GM12878 (cell line): Measurements from ENCODE around the gene SLC5A10. TPM values are rescaled to one million over a fixed set of nuclear protein-coding genes. Genes with fewer than 3 reads are reported as not detected.

ENCODE experiments used
- ATAC-seq: fragments of 200-7000 bp; cut with Tn5 transposase; 3 replicates; pipeline ENCODE4 v1.9.1; 2020; ENCODE audit warnings: mild to moderate bottlenecking, moderate library complexity
- BruUV-seq: library from RNA; stranded (reverse); fragments of 400-500 nt; replicated peaks from 2 replicates; lab custom pipeline; 2021; lab: Mats Ljungman, UMichigan
- CTCF ChIA-PET: fragments of 300-600 bp; sonication (Branson Sonifier 250); formaldehyde crosslinking; extraction: SDS; loops from one replicate; lab custom pipeline; 2021; ENCODE audit warnings: inconsistent platforms; lab: Yijun Ruan, JAX
- POLR2A ChIA-PET: fragments of 350-600 bp; formaldehyde crosslinking; extraction: SDS; loops from one replicate; lab custom pipeline; 2021; ENCODE audit warnings: inconsistent platforms; lab: Charles Lee
- RAD21 ChIA-PET: fragments of 300-600 bp; sonication (Branson Sonifier 250); formaldehyde crosslinking; loops from one replicate; lab custom pipeline; 2023; ENCODE audit warnings: antibody characterized with exemption; ENCODE audit not compliant: unreplicated experiment; lab: Charles Lee
- SMC1A ChIA-PET: fragments of 300-600 bp; sonication (Branson Sonifier 250); formaldehyde crosslinking; loops from one replicate; lab custom pipeline; 2023; ENCODE audit not compliant: unreplicated experiment, uncharacterized antibody; lab: Charles Lee
- DNase-seq: peaks from one replicate; pipeline ENCODE4 v3.0.0-alpha.2; 2011; ENCODE audit warnings: low read depth, low spot score
- FAIRE-seq: peaks from 3 replicates; lab custom pipeline; 2011; peaks lifted over from hg19 to GRCh38; lab: Jason Lieb, UNC
- H2AFZ ChIP-seq: 2 replicates; pipeline ENCODE4 v1.6.0; 2011; ENCODE audit warnings: low read depth, low read length, control low read depth; ENCODE audit not compliant: control insufficient read depth
- H3K27ac ChIP-seq: 2 replicates; pipeline ENCODE4 v1.5.1; 2011; ENCODE audit warnings: control low read depth; ENCODE audit not compliant: control insufficient read depth, insufficient read depth
- H3K27me3 ChIP-seq, 2 experiments: replicated peaks in 1 of 2; 2 replicates each; pipeline versions ENCODE4 v1.6.0 to v1.6.1; 2011; ENCODE audit warnings: low read length in 1 of 2; ENCODE audit not compliant: control insufficient read depth in 2 of 2, insufficient read depth in 2 of 2
- H3K36me3 ChIP-seq, 2 experiments: 2 replicates each; pipeline ENCODE4 v1.5.1; 2011; ENCODE audit warnings: low read length in 1 of 2; ENCODE audit not compliant: control insufficient read depth in 2 of 2, insufficient read depth in 2 of 2
- H3K4me1 ChIP-seq: 2 replicates; pipeline ENCODE4 v1.6.1; 2011; ENCODE audit warnings: mild to moderate bottlenecking, low read length, moderate library complexity, mixed read lengths; ENCODE audit not compliant: control insufficient read depth, insufficient read depth
- H3K4me2 ChIP-seq: 2 replicates; pipeline ENCODE4 v1.6.0; 2011; ENCODE audit warnings: control low read depth; ENCODE audit not compliant: control insufficient read depth, insufficient read depth
- H3K4me3 ChIP-seq: fragments of 200-600 bp; sonication (generic); 2 replicates; pipeline ENCODE4 v1.5.1; 2016
- H3K79me2 ChIP-seq: 2 replicates; pipeline ENCODE4 v1.6.0; 2011; ENCODE audit warnings: low read length; ENCODE audit not compliant: control insufficient read depth, insufficient read depth
- H3K9ac ChIP-seq: 2 replicates; pipeline ENCODE4 v1.8.0; 2011; ENCODE audit warnings: low read length, control low read depth, mixed read lengths; ENCODE audit not compliant: control insufficient read depth, insufficient read depth
- H3K9me3 ChIP-seq: replicated peaks from 3 replicates; pipeline ENCODE4 v1.5.1; 2011; ENCODE audit warnings: mild to moderate bottlenecking, low read length; ENCODE audit not compliant: control insufficient read depth, insufficient read depth
- H4K20me1 ChIP-seq: 2 replicates; pipeline ENCODE4 v1.6.0; 2011; ENCODE audit not compliant: control insufficient read depth, insufficient read depth
- BCLAF1 ChIP-seq: fragments of 450-650 bp; IDR thresholded peaks from 2 replicates; pipeline ENCODE4 v1.6.1; 2017; ENCODE audit warnings: antibody characterized with exemption, mild to moderate bottlenecking, moderate library complexity
- BMI1 ChIP-seq: fragments of 450-650 bp; IDR thresholded peaks from 2 replicates; pipeline ENCODE4 v1.6.1; 2016; ENCODE audit warnings: mild to moderate bottlenecking, moderate library complexity, borderline replicate concordance
- CHD4 ChIP-seq: fragments of 200-600 bp; sonication (generic); IDR thresholded peaks from 2 replicates; pipeline ENCODE4 v1.6.1; 2016; ENCODE audit warnings: mild to moderate bottlenecking
- EZH2 ChIP-seq: IDR thresholded peaks from 2 replicates; pipeline ENCODE4 v1.6.1; 2012; ENCODE audit warnings: low read depth, mild to moderate bottlenecking, control low read depth, inconsistent platforms, low read length, borderline replicate concordance; ENCODE audit not compliant: control insufficient read depth
- MYB ChIP-seq: fragments of 150-350 bp; IDR thresholded peaks from 2 replicates; pipeline ENCODE4 v1.6.1; 2014; ENCODE audit warnings: mild to moderate bottlenecking, low read depth, low read length, borderline replicate concordance
- MYC ChIP-seq: IDR thresholded peaks from 2 replicates; pipeline ENCODE4 v1.6.1; 2011; ENCODE audit warnings: mild to moderate bottlenecking, low read length, moderate library complexity, inconsistent platforms; ENCODE audit not compliant: insufficient read depth, insufficient replicate concordance, insufficient read length, severe bottlenecking
- NBN ChIP-seq: fragments of 450-650 bp; IDR thresholded peaks from 2 replicates; pipeline ENCODE4 v1.6.1; 2016
- POU2F2 ChIP-seq: IDR thresholded peaks from 3 replicates; pipeline ENCODE4 v1.6.1; 2011; ENCODE audit warnings: low read depth, mild to moderate bottlenecking, low read length, borderline replicate concordance
- RBBP5 ChIP-seq: fragments of 200-600 bp; sonication (generic); conservative IDR thresholded peaks from 2 replicates; pipeline ENCODE4 v1.6.1; 2016
- SREBF2 ChIP-seq: IDR thresholded peaks from 2 replicates; pipeline ENCODE4 v1.6.1; 2012; ENCODE audit warnings: mild to moderate bottlenecking, low read length
- ZBTB33 ChIP-seq: fragments of 450-650 bp; IDR thresholded peaks from 2 replicates; pipeline ENCODE4 v1.6.1; 2017; ENCODE audit warnings: mild to moderate bottlenecking
- WGBS: methylation state at CpG from one replicate; pipeline ENCODE4 v1.1.6; 2016; ENCODE audit warnings: low lambda C conversion rate; ENCODE audit not compliant: insufficient replicate concordance, insufficient coverage; ENCODE audit errors: missing lambda C conversion rate; 5-methylcytosine and 5-hydroxymethylcytosine counted together
- in situ Hi-C: fragments of 300-500 bp; cut with MboI; formaldehyde crosslinking; loops from 9 replicates; pipeline ENCODE4 v1.14.3; 2018; ENCODE audit warnings: mixed read lengths
- intact Hi-C: fragments of 100-400 bp; cut with micrococcal nuclease; formaldehyde crosslinking; loops from one replicate; pipeline ENCODE4 v1.14.2; 2022; ENCODE audit not compliant: unreplicated experiment
- polyA plus RNA-seq, 11 experiments: library from polyadenylated mRNA; depleted of rRNA in 4 of 11; unstranded in 6 of 11; stranded (reverse) in 5 of 11; fragments of >200 nt; fragmentation: Nextera tagmentation in 4 of 11; fragmentation: Illumina TruSeq in 1 of 11; extraction: Ambion mirVana in 4 of 11; extraction: Trizol in 1 of 11; gene quantifications; 1 replicate in 1 of 11; 2 replicates in 10 of 11; pipeline versions ENCODE4 v1.2.1 to v1.2.3, GENCODE V29; 2011 to 2016; ENCODE audit warnings: inconsistent platforms in 2 of 11, missing spikeins in 2 of 11, low read depth in 1 of 11
- total RNA-seq, 4 experiments: library from RNA; depleted of rRNA in 3 of 4; stranded (reverse); fragments of >200 nt in 3 of 4; fragmentation: Illumina TruSeq in 1 of 4; extraction: Trizol in 1 of 4; gene quantifications; 2 replicates each; pipeline versions ENCODE4 v1.2.1 to v1.2.3, GENCODE V29; 2013 to 2021
- TF ChIP-seq, protein P1 (sequence below), 3 experiments: IDR thresholded peaks in 2 of 3; conservative IDR thresholded peaks in 1 of 3; 2 replicates each; pipeline ENCODE4 v1.5.1; 2011; ENCODE audit warnings: low read depth in 3 of 3, low read length in 3 of 3, mild to moderate bottlenecking in 3 of 3, control low read depth in 2 of 3, moderate library complexity in 2 of 3, inconsistent platforms in 1 of 3, mixed read lengths in 1 of 3; ENCODE audit not compliant: control insufficient read depth in 2 of 3, insufficient read depth in 1 of 3; ENCODE audit errors: extremely low read depth in 1 of 3

The SLC5A10 gene
- total and polyA plus RNA-seq, 10 of the 15 experiments (the other 5 are each of a cell fraction or from before 2014, with no cell fraction given) = under 0.01 to 0.18 (median 0.07) TPM; not detected in 4

GRCh38 chr17:18959845-18960240 is 7.9 kb downstream of the SLC5A10 start (continued):
- TF ChIP-seq BCLAF1 = no peak
- TF ChIP-seq, protein P1, sequence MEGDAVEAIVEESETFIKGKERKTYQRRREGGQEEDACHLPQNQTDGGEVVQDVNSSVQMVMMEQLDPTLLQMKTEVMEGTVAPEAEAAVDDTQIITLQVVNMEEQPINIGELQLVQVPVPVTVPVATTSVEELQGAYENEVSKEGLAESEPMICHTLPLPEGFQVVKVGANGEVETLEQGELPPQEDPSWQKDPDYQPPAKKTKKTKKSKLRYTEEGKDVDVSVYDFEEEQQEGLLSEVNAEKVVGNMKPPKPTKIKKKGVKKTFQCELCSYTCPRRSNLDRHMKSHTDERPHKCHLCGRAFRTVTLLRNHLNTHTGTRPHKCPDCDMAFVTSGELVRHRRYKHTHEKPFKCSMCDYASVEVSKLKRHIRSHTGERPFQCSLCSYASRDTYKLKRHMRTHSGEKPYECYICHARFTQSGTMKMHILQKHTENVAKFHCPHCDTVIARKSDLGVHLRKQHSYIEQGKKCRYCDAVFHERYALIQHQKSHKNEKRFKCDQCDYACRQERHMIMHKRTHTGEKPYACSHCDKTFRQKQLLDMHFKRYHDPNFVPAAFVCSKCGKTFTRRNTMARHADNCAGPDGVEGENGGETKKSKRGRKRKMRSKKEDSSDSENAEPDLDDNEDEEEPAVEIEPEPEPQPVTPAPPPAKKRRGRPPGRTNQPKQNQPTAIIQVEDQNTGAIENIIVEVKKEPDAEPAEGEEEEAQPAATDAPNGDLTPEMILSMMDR (IDR thresholded peaks at IDR 0.05 in 2 of 3, conservative IDR thresholded peaks at IDR 0.05 in 1 of 3; ENCODE audit: control insufficient read depth in 2 of 3, extremely low read depth in 1 of 3, insufficient read depth in 1 of 3, low read depth in 3 of 3, low read length in 3 of 3) = no peak

- CTCF ChIA-PET = interaction anchor here (0.6 to 2.4 kb wide), 16 partner anchors 11 to 334 kb away, joined by 3 to 14 read pairs (median 6); no protein-coding TSS in a partner anchor
- Histone ChIP-seq H3K9me3 (no peaks in the 10 kb centered on the region), H3K4me2 (no peak overlapping the region), H3K9ac (no peak overlapping the region), H2AFZ (no peak overlapping the region), H3K4me1 (peaks cover 10% of the 10 kb centered on the region), H3K79me2 (no peaks in the 10 kb centered on the region), H3K36me3 (no peaks in the 10 kb centered on the region), H4K20me1 (no peaks in the 10 kb centered on the region), H3K4me3 (no peak overlapping the region), H3K27ac (no peak overlapping the region), H3K27me3 (no peaks in the 10 kb centered on the region)
- RAD21 ChIA-PET = interaction anchor here (1.0 to 1.8 kb wide), 9 partner anchors 28 to 335 kb away, joined by 3 to 13 read pairs (median 6); partner anchors contain the start of genes FAM83G and PRPSAP2
- in situ Hi-C loops = no loop called here
- no peak for ATAC-seq
- 84% methylated on average over 15 of the region's 15 CpGs for WGBS
- no peak for DNase-seq
- intact Hi-C loops = no loop called here
- BruUV-seq = no TSS peak
- POLR2A ChIA-PET = no interaction called here
- SMC1A ChIA-PET = interaction anchor here (1.0 to 2.0 kb wide), 5 partner anchors 42 to 99 kb away, joined by 3 to 9 read pairs (median 4); no protein-coding TSS in a partner anchor
- FAIRE-seq = no peak
- no peak for TF ChIP-seq ZBTB33
- TF ChIP-seq EZH2 = no peak
- TF ChIP-seq BMI1 = no peak
- TF ChIP-seq POU2F2 = no peak
- TF ChIP-seq RBBP5 = no peak
- TF ChIP-seq MYB = no peak
- no peak for TF ChIP-seq CHD4
- TF ChIP-seq SREBF2 = no peak
- no peak for TF ChIP-seq NBN
- TF ChIP-seq BCLAF1 = no peak
- TF ChIP-seq MYC = no peak
These were observed 8.3 kb downstream of the SLC5A10 start for GRCh38 chr17:18960241-18960665.
